Pancreas (tissue), 10 donors: ENCODE measurements around the gene CNTD1. TPM values are rescaled to one million over a fixed set of nuclear protein-coding genes. Genes with fewer than 3 reads are reported as not detected.

ENCODE experiments used
- ATAC-seq, 4 donors: fragments of 200-7000 bp; cut with Tn5 transposase; one replicate each; pipeline versions ENCODE4 v1.8.0 to v1.9.1; 2020; ENCODE audit warnings: mild to moderate bottlenecking in 4 of 4, moderate library complexity in 4 of 4
- DNase-seq, 6 donors: peaks; one replicate each; pipeline ENCODE4 v3.0.0-alpha.2; 2020
- FAIRE-seq: peaks from 2 replicates; lab custom pipeline; 2012; peaks lifted over from hg19 to GRCh38; lab: Jason Lieb, UNC
- H3K27ac ChIP-seq, 4 donors: fragments of 200-600 bp; sonication (generic); 1 replicate in 3 of 4; 2 replicates in 1 of 4; pipeline versions ENCODE4 v1.5.0 to v1.8.0; 2020
- H3K27me3 ChIP-seq, 4 donors: fragments of 200-600 bp; one replicate each; pipeline ENCODE4 v1.8.0; 2021
- H3K36me3 ChIP-seq, 3 donors: fragments of 200-600 bp; sonication (generic) in 1 of 3; one replicate each; pipeline versions ENCODE4 v1.5.0 to v1.8.0; 2020 to 2021
- H3K4me1 ChIP-seq, 3 donors: fragments of 200-600 bp; one replicate each; pipeline ENCODE4 v1.8.0; 2021
- H3K4me3 ChIP-seq, 4 donors: fragments of 200-600 bp; sonication (generic) in 2 of 4; one replicate each; pipeline versions ENCODE4 v1.5.0 to v1.8.0; 2020 to 2021
- H3K9me3 ChIP-seq, 4 donors: fragments of 200-600 bp; one replicate each; pipeline ENCODE4 v1.8.0; 2021
- WGBS, 2 donors: extraction: QIAGEN DNeasy Blood & Tissue Kit; methylation state at CpG; one replicate each; pipeline ENCODE4 v1.1.7; 2013; 5-methylcytosine and 5-hydroxymethylcytosine counted together
- intact Hi-C, 3 donors: fragments of 100-400 bp; cut with DNase I; formaldehyde crosslinking; loops; one replicate each; pipeline versions ENCODE4 v1.11.1 to v1.14.2; 2022
- polyA plus RNA-seq, 2 donors: library from polyadenylated mRNA; stranded (reverse); fragments of 200-250 nt; gene quantifications; one replicate each; pipeline ENCODE4 v1.2.3, GENCODE V29; 2013
- total RNA-seq, 6 donors: library from RNA; stranded (reverse); fragmentation: NEBNext Ultra II Directional in 4 of 6; extraction: Animal tissue kit (Norgen Biotek cat#: 25700) in 4 of 6; gene quantifications; one replicate each; pipeline versions ENCODE4 v1.2.1 to v1.2.4, GENCODE V29; 2021 to 2023
- TF ChIP-seq, protein P1 (sequence below), 4 donors: fragments of 200-600 bp; sonication (generic) in 3 of 4; IDR thresholded peaks; one replicate each; pipeline versions ENCODE4 v1.5.0 to v1.8.0; 2021; ENCODE audit warnings: antibody characterized with exemption in 4 of 4
- donor health status: healthy with polysubstance abuse.
- donor health status: DM: no; HTN: no; CAD: no; lungs with moderate emphysema.
- donor health status: DM: no; HTN: no; CAD: no.
- donor health status: control.
- donor health status: control.
- donor health status: Bipolar disorder and iron deficiency.
- donor health status: DM: yes; HTN: yes; CAD: no.
- donor health status: DM: no; HTN: no; CAD: no.
- donor health status: DM: no; HTN: no; CAD: no.
- donor health status: DM: yes; HTN: yes; CAD: no.

CNTD1 gene
- total and polyA plus RNA-seq, 8 donors: 0.13 to 0.78 (median 0.45) TPM

DNA sequence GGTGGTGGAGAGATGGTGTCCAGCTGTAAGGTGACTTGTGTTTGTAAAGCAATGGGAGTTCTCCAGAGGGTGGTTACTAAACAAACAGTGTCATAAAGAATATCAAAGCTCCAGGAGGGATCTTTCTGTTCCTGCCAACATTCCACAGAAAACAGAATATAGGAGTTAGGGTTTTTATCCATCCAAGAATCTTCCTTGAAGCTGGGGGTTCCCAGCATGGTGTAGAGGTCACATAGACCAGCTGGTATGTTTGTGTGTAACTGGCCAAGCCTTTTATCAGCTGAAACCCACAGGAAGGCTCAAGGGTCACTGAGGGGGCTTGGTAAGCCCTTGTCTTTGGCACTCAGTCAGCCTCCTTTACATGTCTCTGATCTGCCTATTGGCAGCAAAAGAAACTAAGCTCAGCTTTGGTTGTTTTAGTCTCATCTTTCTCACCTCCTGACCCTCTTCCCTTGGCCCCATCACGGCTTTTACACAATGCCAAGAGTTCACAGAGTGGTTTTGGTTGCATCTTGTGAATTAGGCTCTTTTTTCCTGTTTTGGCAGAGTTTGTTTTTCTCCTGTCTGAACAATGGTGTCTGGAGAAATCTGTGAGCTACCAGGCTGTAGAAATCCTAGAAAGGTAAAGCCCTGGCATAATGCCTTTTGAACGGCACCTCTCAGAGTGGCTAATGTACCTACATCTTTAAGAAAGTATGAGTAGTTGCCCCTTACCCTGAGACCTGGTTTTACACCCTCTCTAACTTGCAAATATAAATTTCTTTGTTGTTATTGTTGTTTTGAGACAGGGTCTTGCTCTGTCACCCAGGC lies 4.6 kb downstream of the CNTD1 start:
- Histone ChIP-seq H3K36me3 (no peaks in the 10 kb centered on the region), H3K27me3 (no peaks in the 10 kb centered on the region), H3K4me1 (peaks cover 23 to 32% (median 32%) of the 10 kb centered on the region in 3 donors), H3K9me3 (no peaks in the 10 kb centered on the region), H3K27ac (peak overlapping the region; percentile 70 to 92 (median 85)), H3K4me3 (no peak overlapping the region)
- DNase-seq (no peak), FAIRE-seq (no peak), ATAC-seq (no peak)
- TF ChIP-seq, protein P1, sequence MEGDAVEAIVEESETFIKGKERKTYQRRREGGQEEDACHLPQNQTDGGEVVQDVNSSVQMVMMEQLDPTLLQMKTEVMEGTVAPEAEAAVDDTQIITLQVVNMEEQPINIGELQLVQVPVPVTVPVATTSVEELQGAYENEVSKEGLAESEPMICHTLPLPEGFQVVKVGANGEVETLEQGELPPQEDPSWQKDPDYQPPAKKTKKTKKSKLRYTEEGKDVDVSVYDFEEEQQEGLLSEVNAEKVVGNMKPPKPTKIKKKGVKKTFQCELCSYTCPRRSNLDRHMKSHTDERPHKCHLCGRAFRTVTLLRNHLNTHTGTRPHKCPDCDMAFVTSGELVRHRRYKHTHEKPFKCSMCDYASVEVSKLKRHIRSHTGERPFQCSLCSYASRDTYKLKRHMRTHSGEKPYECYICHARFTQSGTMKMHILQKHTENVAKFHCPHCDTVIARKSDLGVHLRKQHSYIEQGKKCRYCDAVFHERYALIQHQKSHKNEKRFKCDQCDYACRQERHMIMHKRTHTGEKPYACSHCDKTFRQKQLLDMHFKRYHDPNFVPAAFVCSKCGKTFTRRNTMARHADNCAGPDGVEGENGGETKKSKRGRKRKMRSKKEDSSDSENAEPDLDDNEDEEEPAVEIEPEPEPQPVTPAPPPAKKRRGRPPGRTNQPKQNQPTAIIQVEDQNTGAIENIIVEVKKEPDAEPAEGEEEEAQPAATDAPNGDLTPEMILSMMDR (IDR thresholded peaks at IDR 0.05): no peak
- intact Hi-C loops: no loop called here
- 55 to 64% methylated on average over 2 of the region's 2 CpGs for WGBS, 2 donors

DNA sequence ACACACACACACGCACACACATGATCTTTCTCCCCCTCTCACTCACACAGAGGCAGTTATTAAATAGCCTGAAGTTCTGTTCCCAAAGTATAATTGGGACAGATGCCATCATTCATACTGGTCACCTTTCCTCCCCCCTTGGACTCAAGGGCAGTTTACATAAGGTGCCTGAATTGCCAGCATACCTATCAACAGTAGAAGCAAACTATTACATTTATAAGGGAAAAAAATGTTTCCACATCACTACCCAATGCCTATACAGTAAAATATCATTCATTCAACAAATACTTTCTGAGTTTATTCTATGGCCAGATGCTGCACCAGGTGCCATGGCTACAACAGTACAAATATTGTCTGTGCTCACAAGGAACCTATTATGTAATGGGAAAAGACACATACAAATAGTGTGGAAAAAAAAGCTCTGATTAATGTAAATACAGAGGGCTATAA lies 6.3 kb downstream of the CNTD1 start:
- no peak overlapping the region for H3K4me3 ChIP-seq
- no peak for FAIRE-seq
- peaks cover 23 to 28% (median 28%) of the 10 kb centered on the region in 3 donors for H3K4me1 ChIP-seq
- peak in 4 of 6 donors; percentile 27 to 67 (median 54) for DNase-seq
- peak overlapping the region; percentile 70 to 92 (median 85) for H3K27ac ChIP-seq
- H3K36me3 ChIP-seq: no peaks in the 10 kb centered on the region
- no peaks in the 10 kb centered on the region for H3K9me3 ChIP-seq
- TF ChIP-seq, protein P1 (IDR thresholded peaks at IDR 0.05): no peak
- 17 to 25% methylated on average over 1 of the region's 1 CpG for WGBS, 2 donors
- ATAC-seq: peak; percentile 84 to 87 (median 86)
- intact Hi-C loops: no loop called here
- H3K27me3 ChIP-seq: no peaks in the 10 kb centered on the region

DNA sequence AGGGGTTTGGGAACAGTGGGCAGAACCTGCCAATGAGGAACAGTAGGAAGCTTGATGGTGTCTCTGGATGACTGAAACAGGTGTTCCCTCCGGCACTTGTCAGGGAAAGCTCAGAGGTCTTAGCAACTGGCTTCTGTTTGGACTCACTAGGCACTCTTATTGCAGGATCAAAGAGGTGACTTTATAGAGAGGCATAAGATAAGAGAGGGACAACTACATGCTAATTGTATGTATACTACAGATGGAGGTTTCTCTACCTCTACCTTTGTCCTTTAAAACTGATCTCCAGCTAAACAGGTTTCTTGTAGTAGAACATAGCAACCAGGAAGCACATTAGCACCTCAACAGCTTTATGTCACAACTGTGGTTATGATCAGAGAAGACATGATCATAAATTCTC lies 7.6 kb downstream of the CNTD1 start:
- H3K4me3 ChIP-seq: no peak overlapping the region
- intact Hi-C loops: no loop called here
- H3K36me3 ChIP-seq: peaks cover 0 to 7% (median 0%) of the 10 kb centered on the region in 3 donors
- 42 to 52% methylated on average over 1 of the region's 1 CpG for WGBS, 2 donors
- DNase-seq (no peak), FAIRE-seq (no peak), ATAC-seq (no peak)
- TF ChIP-seq, protein P1 (IDR thresholded peaks at IDR 0.05): no peak
- H3K27me3 ChIP-seq: no peaks in the 10 kb centered on the region
- peaks cover 23 to 28% (median 28%) of the 10 kb centered on the region in 3 donors for H3K4me1 ChIP-seq
- no peaks in the 10 kb centered on the region for H3K9me3 ChIP-seq
- H3K27ac ChIP-seq: peak overlapping the region in 3 of 4 donors; percentile 79 to 92 (median 91)

DNA sequence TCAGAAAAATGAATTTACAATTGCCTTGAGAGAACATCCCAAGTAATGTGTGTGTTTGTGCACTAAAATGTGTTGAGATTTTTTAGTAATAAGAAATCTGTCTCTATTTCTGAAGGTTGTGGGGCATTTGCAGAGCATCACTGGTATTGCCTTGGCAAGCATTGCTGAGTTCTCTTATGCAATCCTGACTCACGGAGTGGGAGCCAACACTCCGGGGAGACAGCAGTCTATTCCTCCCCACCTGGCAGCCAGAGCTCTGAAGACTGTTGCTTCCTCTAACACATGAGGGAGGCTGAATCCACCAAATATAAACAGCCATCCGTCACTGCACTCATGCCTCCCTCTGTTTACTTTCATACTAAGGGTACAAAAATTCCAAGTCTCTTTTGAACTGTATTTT lies 10.6 kb downstream of the CNTD1 start:
- peak in 1 of 6 donors; percentile 43 for DNase-seq

More for the DNA sequence above, 10.6 kb downstream of the CNTD1 start:
- H3K9me3 ChIP-seq: no peaks in the 10 kb centered on the region
- no peaks in the 10 kb centered on the region for H3K27me3 ChIP-seq
- H3K36me3 ChIP-seq: peaks cover 0 to 31% (median 0%) of the 10 kb centered on the region in 3 donors
- peaks cover 10 to 17% (median 16%) of the 10 kb centered on the region in 3 donors for H3K4me1 ChIP-seq
- H3K4me3 ChIP-seq: no peak overlapping the region
- 6 to 12% methylated on average over 3 of the region's 3 CpGs for WGBS, 2 donors
- H3K27ac ChIP-seq: peak overlapping the region in 1 of 4 donors; percentile 38
- peak; percentile 7 to 31 (median 20) for ATAC-seq
- intact Hi-C loops: no loop called here
- no peak for FAIRE-seq
- TF ChIP-seq, protein P1 (IDR thresholded peaks at IDR 0.05): no peak
